Type B pancreatic cell (in vitro differentiated cells): ENCODE data around the gene GPR107. TPM values are rescaled to one million over a fixed set of nuclear protein-coding genes. Genes with fewer than 3 reads are reported as not detected.
A peak's percentile ranks its signal among the peaks of the same experiment; 100 is the strongest.

Experiments used
- DNase-seq: peaks from one replicate; pipeline ENCODE4 v3.0.0; 2021; ENCODE audit warnings: mixed read lengths; ENCODE audit not compliant: unreplicated experiment; ENCODE audit errors: extremely low spot score
- H3K27ac Mint-ChIP-seq: 2 replicates; pipeline ENCODE4 v1.8.0; 2021; ENCODE audit warnings: mild to moderate bottlenecking, mixed read lengths
- H3K27me3 Mint-ChIP-seq: 2 replicates; pipeline ENCODE4 v1.8.0; 2021; ENCODE audit warnings: mixed read lengths
- H3K36me3 Mint-ChIP-seq: 2 replicates; pipeline ENCODE4 v1.8.0; 2021; ENCODE audit warnings: mixed read lengths
- H3K4me1 Mint-ChIP-seq: one replicate; pipeline ENCODE4 v1.8.0; 2021; ENCODE audit warnings: mixed read lengths; ENCODE audit not compliant: unreplicated experiment
- H3K4me3 Mint-ChIP-seq: 2 replicates; pipeline ENCODE4 v1.8.0; 2021; ENCODE audit warnings: mild to moderate bottlenecking, mixed read lengths
- H3K9me3 Mint-ChIP-seq: 2 replicates; pipeline ENCODE4 v1.8.0; 2021; ENCODE audit warnings: mixed read lengths
- total RNA-seq: library from RNA; stranded (reverse); gene quantifications from 2 replicates; pipeline ENCODE4 v1.2.1, GENCODE V29; 2021; ENCODE audit warnings: low replicate concordance
- TF ChIP-seq, protein P1 (sequence below): fragments of 200-600 bp; sonication (generic); conservative IDR thresholded peaks from 2 replicates; pipeline ENCODE4 v1.5.0; 2021; ENCODE audit warnings: antibody characterized with exemption, mild to moderate bottlenecking

GPR107 gene
- total RNA-seq, 1 donor from 2014 or later: 43.6 TPM

DNA sequence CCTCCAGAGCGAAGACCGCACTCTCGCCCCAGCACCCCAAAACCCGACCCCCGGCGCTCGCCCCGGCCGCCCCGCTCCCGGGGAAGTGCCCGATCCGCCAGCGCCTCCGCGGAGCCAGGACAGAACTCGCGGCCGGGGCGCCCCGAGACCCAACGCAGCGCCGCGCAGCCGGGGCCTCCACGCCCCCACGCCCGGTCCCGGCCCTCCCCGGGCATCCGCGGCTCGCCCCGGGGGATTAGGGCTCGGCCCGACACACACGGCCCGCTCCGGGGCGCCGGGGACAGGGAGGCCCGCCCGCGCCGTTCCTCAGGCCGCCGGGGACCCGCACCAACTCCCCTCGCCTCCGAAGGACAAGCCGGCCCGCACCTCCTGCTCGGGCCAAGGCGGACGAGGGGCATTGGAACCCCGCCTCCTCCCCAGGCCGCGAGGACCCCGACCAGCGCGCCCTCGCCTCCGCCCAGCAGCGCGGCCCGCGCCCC is 11.3 kb upstream of the GPR107 start:
- Mint-ChIP-seq H3K9me3 (no peaks in the 10 kb centered on the region), H3K36me3 (no peaks in the 10 kb centered on the region), H3K27me3 (peaks cover 5% of the 10 kb centered on the region), H3K27ac (peak overlapping the region; percentile 93), H3K4me1 (peaks cover 40% of the 10 kb centered on the region), H3K4me3 (peak overlapping the region; percentile 99)
- TF ChIP-seq, protein P1, sequence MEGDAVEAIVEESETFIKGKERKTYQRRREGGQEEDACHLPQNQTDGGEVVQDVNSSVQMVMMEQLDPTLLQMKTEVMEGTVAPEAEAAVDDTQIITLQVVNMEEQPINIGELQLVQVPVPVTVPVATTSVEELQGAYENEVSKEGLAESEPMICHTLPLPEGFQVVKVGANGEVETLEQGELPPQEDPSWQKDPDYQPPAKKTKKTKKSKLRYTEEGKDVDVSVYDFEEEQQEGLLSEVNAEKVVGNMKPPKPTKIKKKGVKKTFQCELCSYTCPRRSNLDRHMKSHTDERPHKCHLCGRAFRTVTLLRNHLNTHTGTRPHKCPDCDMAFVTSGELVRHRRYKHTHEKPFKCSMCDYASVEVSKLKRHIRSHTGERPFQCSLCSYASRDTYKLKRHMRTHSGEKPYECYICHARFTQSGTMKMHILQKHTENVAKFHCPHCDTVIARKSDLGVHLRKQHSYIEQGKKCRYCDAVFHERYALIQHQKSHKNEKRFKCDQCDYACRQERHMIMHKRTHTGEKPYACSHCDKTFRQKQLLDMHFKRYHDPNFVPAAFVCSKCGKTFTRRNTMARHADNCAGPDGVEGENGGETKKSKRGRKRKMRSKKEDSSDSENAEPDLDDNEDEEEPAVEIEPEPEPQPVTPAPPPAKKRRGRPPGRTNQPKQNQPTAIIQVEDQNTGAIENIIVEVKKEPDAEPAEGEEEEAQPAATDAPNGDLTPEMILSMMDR: no peak
- peak; percentile 70 for DNase-seq

DNA sequence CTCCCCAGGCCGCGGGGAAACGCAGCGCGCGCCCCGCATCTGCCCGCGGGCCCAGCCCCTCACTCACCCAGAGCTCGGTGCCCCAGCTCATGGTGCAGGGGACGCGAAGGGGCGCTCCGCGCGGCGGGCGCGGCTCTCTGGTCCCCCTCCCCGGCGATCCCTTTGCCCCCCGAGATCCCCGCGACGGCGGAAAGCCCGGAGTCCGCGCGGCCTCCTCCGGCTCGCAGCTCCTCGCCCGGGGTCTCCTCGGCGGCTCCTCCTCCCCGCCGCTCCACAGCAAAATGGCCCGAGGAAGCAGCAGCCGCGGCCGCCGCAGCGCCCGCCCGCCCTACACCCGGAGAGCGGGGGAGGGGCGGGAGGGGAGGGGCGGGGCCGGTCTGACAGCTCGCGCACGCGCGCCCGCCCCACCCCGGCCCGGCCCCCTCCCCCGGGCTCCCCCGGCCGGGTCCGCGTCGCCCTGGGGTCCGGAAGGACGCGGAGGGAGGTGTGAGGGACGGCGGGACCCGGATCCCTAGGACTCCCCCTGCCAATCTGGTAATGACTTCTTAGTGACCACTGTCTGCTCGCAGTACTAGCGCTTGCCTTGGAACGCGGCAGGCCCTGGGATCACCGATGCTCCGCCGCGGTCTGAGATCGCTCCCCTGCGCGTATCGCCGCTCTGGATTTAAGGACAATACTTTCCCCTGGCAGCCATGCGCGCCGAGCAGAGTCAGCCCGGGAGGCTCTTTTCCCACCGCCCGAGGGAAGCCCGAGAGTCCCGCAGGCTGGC is 10.6 kb upstream of the GPR107 start, which contains the start of gene FNBP1:
FNBP1 (minus strand) TSS at position 305 of the 769 bp plus-strand sequence; CDS start at position 91, 214 bp downstream.
- Mint-ChIP-seq H3K36me3 (no peaks in the 10 kb centered on the region), H3K27ac (peak within 1 kb of the TSS; percentile 94), H3K27me3 (peaks cover 5% of the 10 kb centered on the region), H3K4me3 (peak within 1 kb of the TSS; percentile 99), H3K9me3 (no peaks in the 10 kb centered on the region), H3K4me1 (peaks cover 40% of the 10 kb centered on the region)
- peak; percentile 84 for DNase-seq
- TF ChIP-seq, protein P1: no peak

- H3K4me1 Mint-ChIP-seq: peaks cover 40% of the 10 kb centered on the region
- H3K9me3 Mint-ChIP-seq: no peaks in the 10 kb centered on the region
- TF ChIP-seq, protein P1: no peak
- no peaks in the 10 kb centered on the region for H3K36me3 Mint-ChIP-seq
- peak overlapping the region; percentile 94 for H3K27ac Mint-ChIP-seq
- DNase-seq: no peak
- peaks cover 5% of the 10 kb centered on the region for H3K27me3 Mint-ChIP-seq
- H3K4me3 Mint-ChIP-seq: peak overlapping the region; percentile 99
Measured at GRCh38 chr9:130043654-130044623, 9.8 kb upstream of the GPR107 start.

- no peak for DNase-seq
- Mint-ChIP-seq H3K9me3 (no peaks in the 10 kb centered on the region), H3K4me1 (peaks cover 39% of the 10 kb centered on the region), H3K4me3 (no peak overlapping the region), H3K27me3 (peaks cover 5% of the 10 kb centered on the region), H3K27ac (peak overlapping the region; percentile 94), H3K36me3 (no peaks in the 10 kb centered on the region)
- TF ChIP-seq, protein P1: no peak
Measured at GRCh38 chr9:130045725-130046450, 7.8 kb upstream of the GPR107 start.
